NCI-H2029 treated with DMSO at 0.1 percent for 48 hours (cell line): ENCODE measurements around the gene GLOD5.

Experiments used
- DNase-seq: peaks from one replicate; lab custom pipeline; 2025; lab: John Stamatoyannopoulos, UW

The GLOD5 gene

GRCh38 chrX:48761674-48762471 is at the start of gene GLOD5:
GLOD5 (plus strand) TSS chrX:48761747; CDS start chrX:48761791, 44 bp downstream.
- peak; percentile 22 for DNase-seq

- DNase-seq: no peak
Measured at GRCh38 chrX:48711929-48712505, 49.5 kb upstream of the GLOD5 start.

GRCh38 chrX:48713847-48714246 is 47.7 kb upstream of the GLOD5 start:
- no peak for DNase-seq

DNA sequence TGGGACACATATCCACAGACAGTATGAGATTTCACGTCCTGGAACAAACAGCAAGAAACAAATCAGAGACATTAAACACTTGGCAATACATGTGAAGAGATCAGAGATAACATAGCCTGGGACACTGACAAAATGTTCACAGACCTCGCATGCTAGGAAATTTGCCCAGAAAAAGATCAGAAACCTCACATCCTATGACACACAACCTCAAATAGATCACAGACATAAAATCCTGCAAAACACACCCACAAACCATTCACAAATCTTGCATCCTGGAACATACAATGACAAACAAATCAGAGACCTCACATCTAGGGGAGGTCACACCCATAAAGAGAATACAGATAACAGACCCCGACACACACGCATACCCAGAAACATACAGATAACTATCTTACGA is 47.0 kb upstream of the GLOD5 start:
- DNase-seq: no peak

DNA sequence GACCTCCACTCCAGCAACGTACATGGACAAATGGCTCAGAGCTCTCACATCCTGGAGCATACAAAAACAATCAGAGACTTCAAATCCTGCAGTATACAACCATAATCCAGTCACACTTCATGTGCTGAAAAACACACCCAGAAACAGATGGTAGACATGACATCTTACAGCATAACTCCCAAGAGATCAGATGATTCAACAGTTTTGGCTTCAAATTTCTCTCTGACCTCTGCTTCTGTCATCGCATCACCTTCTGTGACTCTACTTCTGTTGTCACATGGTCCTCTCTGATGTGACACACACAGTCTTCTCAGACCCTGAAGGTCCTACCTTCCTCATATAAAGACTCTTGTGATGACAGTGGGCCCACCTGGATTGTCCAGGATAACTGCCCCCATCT is 46.5 kb upstream of the GLOD5 start:
- DNase-seq: no peak

- no peak for DNase-seq
Measured at GRCh38 chrX:48715876-48716502, 45.6 kb upstream of the GLOD5 start.

DNA sequence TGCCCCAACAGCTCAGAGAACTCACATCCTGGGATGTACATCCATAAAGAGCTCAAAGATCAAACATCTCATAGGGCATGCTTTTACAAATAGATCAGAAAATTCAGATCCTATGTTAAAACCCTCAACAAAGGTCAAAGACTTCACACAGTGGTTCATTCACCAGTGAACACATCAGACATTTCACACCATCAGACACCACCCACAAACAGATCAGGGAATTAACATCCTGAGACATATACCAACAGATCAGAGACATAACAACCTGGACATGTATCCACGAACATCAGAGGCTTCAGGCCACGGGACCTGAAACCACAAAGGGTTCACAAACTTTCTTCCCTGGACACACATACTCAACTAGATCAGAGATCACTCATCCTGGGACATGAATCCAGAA is 41.6 kb upstream of the GLOD5 start:
- DNase-seq: no peak

GRCh38 chrX:48720577-48721250 is 40.8 kb upstream of the GLOD5 start:
- no peak for DNase-seq

DNA sequence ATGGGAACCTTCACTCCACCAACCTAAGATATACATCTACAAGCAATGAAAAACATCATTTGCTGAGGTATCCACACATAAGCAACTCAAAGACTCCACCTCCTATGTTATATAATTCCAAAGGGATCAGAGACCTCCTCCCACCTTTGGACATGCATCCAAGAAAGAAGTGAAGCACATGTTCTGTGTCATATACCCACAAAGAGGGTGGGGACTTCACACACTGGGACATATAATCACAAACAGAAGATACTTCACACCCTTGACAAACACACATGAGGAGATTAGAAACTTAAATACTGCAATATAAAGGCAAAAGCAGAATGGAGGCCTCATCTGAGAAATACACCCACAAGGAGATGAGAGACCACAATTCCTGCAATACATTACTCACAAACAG is 39.6 kb upstream of the GLOD5 start:
- DNase-seq: no peak

DNA sequence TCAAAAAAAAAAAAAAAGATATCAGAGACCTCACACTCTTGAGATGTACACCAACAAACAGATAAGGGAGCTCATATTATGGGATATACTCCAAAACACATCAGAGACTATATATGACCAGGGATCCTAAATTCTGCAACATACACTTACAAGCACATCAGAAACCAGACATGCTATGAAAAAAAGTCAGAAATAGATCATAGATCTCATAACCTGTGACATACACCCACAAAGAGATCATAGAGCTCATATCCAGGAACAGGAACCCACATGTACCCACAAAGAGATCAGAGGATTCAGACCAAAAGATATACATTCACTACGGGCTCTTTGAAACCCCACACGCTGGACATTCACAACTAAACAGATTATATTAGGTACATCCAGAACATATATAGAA is 35.0 kb upstream of the GLOD5 start:
- no peak for DNase-seq

DNA sequence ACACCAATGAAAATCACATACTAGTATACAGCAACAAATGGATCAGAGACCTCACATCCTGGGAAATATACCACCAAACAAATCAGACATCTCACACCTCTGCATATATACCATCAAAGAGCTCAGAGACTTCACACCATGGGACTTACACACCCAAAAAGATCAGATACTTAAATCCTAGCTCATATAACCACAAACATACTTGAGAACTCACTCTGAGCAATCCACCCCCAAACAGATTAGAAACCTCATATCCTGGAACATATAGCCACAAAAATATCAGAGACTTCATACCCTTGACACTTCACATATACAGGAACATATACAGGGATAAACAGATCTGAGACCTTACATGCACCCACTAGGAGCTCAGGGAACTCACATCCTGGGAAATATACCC is 32.9 kb upstream of the GLOD5 start:
- no peak for DNase-seq

- no peak for DNase-seq
Measured at GRCh38 chrX:48736303-48736702, 25.2 kb upstream of the GLOD5 start.

- no peak for DNase-seq
Measured at GRCh38 chrX:48736878-48737212, 24.7 kb upstream of the GLOD5 start.

DNA sequence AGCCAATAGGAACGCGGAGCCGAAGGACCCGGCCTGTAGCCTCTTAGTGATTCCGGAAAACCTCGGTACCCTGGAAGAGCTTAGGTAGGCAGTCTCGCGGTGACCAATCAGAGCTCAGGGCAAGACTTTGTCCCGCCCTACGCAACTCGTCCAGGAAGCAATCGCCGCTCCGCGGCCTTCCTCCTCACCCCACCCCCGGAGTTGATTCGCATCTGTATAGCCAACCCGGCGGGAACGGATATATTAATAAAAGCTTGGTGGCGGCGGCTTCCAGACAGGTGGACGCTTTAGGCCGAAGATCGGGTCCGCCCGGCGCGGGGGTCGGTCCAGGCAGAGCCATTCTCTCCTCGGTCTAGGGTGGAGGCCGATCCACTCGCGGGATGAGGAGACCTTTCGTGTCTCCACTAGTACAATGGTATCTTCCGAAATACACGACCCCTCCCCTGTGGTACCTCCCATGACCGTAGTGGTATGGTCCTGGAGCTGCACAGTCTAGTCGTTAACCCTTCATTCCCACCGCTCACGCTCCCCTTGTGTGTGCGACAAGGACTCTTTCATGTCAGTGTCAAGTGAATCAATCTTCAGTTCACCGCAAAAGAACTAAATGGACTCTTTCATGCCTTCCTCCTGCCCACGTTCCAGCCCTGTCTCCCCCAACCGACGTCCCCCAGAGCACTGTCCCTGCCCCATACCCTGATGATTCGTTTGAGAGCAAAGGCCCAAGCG is 24.2 kb upstream of the GLOD5 start:
- DNase-seq: peak; percentile 59

GRCh38 chrX:48737940-48738339 is 23.6 kb upstream of the GLOD5 start:
- DNase-seq: no peak

DNA sequence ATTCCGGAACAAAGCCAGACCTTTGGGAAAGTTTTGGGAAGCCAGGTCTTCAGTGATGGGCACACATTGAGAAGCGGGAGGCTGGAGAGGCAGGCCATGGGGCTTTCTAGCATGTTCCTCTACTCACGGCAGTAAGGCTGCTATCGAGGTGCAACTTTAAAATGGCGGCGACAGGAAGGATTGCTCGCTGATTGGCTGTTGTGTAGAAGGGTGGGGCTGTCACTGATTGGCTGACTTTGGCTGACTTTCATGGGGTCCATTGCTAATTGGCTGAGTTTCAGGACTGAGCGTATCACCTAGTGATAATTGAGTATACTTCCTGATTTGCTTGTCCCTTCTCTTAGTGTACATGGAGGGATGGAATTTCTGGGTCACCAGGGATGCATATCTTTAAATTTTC is 19.7 kb upstream of the GLOD5 start:
- DNase-seq: no peak

DNA sequence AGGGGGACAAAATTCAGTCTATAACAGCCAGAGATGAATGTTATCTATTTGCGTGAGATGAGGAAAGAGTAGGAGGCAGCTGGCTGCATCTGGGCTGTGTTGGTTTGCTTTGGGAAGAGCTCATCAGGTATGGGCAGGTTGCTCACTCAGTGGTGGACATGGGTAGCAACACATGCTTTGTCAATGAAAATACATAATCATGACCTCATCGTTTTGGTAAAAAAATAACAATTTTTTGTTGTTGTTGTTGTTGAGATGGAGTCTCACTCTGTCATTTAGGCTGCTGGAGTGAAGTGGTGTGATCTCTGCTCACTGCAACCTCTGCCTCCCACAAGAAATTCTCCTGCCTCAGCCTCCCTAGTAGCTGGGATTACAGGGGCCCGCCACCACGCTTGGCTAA is 16.3 kb upstream of the GLOD5 start:
- no peak for DNase-seq

DNA sequence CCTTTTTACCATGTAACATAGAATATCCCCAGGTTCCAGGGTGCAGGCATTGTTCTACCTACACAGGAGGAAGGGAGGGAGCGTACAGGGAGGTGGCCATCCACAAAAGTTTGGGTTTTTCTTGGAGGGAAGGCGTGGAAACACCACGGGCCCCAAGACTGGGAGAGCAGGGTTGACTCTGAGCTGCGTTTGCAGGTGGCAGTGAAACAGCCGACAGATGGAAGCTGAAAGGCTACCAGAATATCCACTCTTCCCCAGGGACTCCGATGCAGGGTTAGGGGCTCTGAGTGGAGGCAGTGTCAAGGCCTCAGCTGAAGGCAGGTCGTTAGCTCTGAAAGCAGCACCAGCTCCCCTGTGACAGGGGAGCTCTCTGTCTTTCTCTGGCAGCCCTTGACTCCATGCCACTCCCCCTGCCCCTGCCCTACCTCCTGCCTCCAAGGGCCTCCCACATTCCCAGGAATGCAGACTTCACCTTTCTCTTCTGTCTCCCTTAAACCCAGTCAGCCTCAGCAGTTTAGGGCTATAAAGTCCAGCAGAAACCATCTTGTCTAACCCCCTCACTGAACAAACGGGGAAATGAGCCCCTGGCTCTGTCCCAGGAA is 14.0 kb upstream of the GLOD5 start:
- DNase-seq: no peak

- no peak for DNase-seq
Measured at GRCh38 chrX:48749182-48749581, 12.4 kb upstream of the GLOD5 start.

GRCh38 chrX:48751343-48751742 is 10.2 kb upstream of the GLOD5 start:
- DNase-seq: no peak

DNA sequence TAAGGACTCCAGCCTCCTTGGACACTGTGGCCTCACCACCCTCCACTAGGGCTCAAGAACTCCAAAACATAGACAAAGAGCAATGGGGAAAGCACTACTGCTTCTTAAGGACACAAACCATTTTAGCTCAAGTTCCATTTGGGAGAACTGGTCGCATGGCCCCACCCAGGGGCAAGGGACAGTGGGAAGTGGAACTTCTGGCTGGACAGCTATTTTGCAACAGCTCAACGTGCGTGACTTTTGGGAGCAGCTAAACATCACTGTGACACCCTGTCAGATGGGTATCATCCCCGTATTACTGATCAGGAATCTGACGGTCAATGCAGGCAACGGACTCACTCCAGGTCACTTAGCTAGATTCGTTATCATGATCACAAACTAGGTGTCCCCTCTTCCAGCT is 9.0 kb upstream of the GLOD5 start:
- no peak for DNase-seq

DNA sequence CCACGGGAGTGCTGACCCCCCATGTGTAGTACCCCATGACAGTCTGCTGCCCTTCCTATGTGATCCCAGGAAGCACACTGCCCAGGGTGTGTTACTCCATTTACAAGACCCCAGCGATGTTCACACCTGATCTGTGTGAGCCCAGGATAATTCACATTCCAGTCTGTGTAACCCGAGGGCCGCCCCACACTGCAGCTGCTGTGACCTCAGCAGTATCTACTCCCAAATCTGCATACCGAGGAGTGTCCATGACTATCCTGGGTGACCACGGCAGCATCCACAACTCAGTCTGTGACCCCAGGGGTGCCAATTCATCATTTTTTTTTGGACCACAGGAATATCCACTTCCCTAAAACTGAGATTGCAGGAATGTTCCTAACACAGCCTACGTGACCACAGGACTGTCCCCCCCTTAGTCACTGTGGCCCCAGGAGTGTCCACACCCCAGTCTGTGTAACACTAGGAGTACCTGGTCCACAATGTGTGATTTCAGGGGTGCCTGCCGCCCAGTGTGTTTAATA is 7.8 kb upstream of the GLOD5 start:
- DNase-seq: no peak
